ENCODE results near the gene KATNAL1.

The KATNAL1 gene

DNA sequence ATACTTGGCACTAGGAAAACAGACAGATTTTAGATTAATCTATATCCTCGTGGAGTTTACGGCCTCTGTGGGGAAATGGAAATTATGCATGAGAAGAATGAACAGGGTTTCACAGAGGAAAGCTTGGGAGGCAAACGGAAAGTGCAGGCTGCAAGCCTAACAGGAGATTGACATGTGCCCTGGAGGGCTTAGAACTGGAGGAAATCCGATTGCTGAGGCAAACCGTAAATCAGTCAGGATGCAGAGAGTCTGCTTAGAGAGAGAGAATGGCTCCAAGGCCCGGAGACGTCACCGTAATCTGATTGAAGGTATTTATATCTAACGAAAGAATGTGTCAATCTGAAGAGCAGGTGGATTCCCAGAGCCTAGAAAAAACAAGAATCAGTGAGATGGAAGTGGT is 143.2 kb downstream of the KATNAL1 start:
- no peak for DNase-seq (ENCODE audit: low spot score)

DNA sequence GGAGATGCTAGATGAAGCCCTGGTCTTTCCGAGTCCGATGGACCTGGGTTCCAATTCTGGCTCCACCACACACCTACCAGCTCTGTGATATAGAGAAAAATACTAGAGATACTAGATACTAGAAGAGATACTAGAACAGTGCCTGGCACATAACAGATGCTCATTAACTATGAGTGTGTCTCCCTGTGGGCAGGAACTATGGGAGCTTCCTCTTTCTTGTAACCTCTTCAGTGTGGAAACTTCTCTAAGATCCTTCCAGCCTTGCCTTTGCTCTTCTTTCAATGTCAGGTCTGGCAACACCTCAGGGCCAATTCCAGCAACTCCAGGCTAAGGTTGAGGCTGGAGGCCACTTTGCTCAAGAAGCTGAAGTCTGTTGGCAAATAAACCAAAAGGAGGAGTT is 143.9 kb downstream of the KATNAL1 start:
- DNase-seq (ENCODE audit: low spot score): no peak

DNA sequence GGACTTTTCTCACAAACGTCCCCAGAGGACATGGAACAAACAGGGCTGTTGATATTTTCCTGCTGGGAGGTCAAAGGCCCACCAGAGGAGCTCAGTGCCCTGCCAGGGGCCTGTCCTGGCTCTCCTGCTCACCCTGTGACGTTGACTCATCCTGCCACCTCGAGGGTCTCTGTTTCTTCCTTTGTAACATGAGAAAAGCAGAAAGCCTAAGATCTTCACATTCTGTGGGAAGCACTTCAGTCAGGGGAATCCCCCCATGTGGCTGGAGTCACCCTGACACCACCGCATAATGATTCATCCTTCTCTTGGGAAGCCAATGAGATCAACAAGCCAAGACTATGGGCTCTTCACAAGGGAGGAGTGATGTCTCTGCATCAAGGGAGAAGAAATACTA is 147.9 kb downstream of the KATNAL1 start:
- DNase-seq (ENCODE audit: low spot score): no peak

DNA sequence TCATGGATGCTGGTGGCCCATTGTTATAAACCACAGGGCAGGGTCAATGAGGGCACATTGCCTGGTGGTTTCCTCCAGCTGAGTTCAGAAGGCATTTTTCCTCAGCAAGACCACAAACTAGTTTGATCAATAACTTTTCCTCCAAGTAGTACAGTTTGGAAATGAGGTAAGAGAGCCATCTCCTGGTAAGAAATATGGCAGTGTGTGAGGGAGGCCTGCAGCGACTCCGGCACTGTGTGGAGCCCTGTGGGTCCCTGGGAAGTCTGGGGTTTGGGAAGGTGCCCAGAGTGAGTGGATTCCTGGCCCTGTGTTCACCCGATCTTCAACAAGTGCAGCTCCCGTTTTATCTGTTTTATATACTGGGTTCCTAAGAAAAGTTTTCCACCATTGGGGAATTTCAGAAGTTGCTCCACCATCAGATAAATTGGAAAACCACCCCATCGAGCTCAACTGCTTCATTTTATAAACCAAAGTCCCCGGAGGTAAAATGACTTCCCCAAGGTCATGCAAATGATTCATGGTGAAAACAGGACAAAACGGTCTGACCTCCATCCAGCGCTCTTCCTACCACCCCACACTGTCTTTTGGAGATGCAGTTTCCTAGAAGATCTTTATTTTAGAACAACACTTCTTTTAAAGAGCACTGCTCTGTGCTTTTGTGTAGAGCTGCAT is 148.4 kb downstream of the KATNAL1 start:
- DNase-seq (ENCODE audit: low spot score): peak; percentile 34

DNA sequence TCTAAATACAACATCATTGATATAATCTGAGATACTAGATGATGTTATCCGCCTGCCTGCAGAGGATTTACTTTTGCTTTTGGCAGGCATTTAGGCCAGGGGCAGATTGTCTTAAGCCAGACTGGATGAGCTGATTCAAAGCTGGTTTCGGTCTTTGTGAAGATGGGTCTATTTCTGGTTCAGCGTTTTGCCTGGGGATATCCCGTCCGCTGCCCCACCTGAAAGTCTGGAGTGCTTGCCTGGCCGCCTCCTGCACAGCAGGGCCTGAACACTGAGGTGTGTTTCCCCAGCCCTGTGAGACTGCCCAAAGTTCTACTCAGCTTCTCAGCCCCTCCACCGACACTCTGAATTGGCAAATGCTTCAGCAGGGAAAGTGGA is 149.7 kb downstream of the KATNAL1 start:
- no peak for DNase-seq (ENCODE audit: low spot score)

DNA sequence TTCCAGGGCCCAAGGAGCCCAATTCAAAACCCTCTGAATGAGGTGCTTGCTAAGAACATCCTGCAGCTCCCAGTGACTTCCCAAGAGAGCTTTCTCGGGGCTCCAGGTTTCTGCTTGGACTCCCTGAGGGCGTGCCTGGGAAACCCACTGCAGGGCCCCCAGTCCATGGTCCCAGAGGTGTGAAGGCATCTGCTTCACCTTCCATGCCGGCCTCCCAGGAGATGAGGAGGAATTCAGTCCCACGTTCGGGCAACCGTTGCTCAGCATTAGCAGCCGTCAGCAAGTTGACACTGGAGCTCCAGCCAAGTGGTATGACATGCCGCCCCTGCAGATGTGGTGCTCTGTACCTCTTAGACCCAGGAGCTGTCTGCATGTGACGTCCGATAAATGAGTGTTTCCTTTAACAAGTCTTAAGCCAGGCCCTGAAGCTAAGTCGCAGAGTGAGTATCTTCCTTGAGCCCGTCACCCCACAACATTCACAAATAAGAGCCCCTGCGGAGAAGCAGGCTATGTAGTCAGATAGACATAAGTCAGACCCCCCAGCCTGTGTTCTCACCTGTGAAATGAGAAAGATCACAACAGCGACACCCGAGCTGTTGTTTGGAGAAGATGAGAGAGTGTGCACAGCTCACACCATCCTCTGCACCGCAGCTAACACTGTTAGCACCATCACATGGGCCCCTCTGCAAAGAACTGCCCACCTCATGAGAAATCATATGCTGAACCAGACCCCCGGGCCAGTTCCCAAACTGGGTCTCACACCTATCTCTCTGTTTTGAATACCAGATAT is 150.3 kb downstream of the KATNAL1 start:
- no peak for DNase-seq (ENCODE audit: low spot score)

DNA sequence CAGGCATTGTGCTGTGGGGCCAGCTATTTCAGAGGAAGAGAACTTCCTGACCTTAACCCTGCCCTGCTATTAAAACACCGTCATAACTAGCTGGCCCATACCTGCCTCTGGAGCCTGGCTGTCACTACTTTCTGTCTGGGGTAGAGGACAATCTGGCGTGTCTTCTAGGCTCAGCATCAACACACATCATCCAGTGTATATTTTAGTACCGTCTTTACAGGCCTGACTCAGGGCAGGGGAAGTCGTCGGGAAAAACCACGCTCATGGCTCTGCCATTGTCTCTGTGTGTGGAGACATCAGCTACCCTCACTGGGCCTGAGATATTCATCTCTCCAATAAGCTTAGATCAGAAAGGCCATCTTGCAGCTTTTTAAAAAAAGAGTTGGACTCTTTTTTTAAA is 151.1 kb downstream of the KATNAL1 start:
- no peak for DNase-seq (ENCODE audit: low spot score)

DNA sequence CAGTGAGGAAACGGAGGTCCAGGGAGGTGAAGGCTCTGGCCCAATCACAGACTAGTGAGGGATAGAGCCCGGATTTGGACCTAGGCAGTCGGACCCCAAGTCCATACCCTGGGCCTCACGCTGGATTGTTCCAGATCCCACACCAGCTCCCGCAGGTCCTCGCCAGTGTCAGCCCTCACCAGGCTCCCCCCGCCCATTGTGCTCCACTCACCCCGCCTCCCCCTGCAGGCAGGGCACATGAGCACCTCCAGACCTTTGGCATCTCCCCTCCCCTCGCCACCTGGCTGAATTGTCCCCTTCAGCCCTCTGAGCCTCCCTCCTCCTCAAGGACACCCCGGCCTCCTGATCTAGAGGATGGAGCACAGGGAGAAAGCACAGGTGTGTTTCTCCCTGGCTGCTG is 152.4 kb downstream of the KATNAL1 start:
- no peak for DNase-seq (ENCODE audit: low spot score)

DNA sequence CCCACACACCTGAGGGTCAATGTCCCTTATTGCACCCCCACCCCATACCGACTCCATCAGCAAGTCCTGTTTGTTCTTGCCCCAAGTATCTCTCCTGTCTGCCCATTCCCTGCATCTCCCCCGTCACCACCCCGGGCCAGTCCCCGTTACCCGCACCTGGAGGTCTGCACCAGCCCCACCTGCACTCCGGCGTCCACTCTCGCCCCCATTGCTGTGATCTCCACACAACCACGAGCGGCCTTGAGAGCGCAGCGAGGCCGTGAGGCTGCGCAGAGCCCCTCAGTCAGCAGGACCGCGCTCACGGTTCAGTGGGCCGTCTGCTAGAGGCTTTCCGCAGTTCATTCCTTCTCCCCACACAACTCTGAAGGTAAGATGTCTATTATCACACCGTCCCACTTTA is 152.8 kb downstream of the KATNAL1 start:
- no peak for DNase-seq (ENCODE audit: low spot score)

DNA sequence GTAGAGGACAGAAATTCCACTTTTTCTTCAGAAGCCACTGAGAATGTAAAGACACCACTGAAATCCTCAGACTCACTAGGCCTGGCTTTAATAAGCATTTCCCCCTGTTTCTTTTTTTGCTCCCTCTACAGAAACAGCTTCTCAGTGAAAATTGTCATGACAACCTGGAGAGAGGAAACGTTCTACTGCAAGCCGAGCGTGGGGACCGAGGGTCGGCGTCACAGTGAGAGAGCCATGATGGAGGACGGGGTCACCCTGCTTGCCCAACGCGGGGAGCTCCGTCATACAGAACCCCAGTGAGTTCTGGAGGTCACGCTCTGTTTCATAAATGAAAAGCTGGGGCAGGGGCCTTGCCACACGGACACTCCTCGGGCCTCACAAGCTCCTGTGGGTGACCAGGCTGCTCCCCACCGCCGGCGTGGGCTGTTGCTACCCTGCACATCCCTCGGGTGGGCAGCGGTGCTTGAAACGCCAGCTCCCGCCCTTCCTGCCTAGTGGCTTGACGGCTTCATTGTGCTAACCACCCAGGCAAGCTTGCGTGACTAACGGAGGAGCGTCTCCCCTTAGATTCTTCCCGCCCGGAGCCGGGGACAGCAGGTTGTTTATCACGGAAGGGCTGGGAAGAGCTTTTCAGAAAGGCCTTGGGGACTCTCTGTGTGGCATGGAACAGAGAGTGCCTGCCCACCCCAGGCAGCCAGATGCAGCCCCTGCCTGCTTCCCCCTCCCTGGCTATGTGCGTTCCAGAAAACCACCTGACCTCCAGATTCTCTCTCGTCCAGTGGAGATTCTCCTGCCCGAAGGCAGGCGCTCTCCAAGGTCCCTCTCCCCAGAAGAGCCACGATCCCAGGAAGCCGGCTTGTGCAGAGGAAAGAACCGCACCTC is 153.6 kb downstream of the KATNAL1 start:
- DNase-seq (ENCODE audit: low spot score): no peak
